Stimulated activated memory B cell treated with anti-CD40 and anti-IgM and Interleukin-4, amounts not matched to agents 10 μg/mL and 1 μg/mL and 100 μg/mL, for 72 hours (primary cell): ENCODE data around the gene EFEMP1.

Source experiments
- ATAC-seq: fragments of 150-1000 bp; cut with Tn5 transposase; 2 replicates; pipeline ENCODE4 v1.10.0; 2021
- H3K27ac Mint-ChIP-seq: one replicate; pipeline ENCODE4 v1.8.0; 2022; ENCODE audit warnings: mild to moderate bottlenecking, mixed read lengths
- H3K27me3 Mint-ChIP-seq: one replicate; pipeline ENCODE4 v1.8.0; 2022; ENCODE audit warnings: mixed read lengths
- H3K36me3 Mint-ChIP-seq: one replicate; pipeline ENCODE4 v1.8.0; 2022; ENCODE audit warnings: mixed read lengths
- H3K4me1 Mint-ChIP-seq: one replicate; pipeline ENCODE4 v1.8.0; 2022; ENCODE audit warnings: mixed read lengths
- H3K4me3 Mint-ChIP-seq: one replicate; pipeline ENCODE4 v1.8.0; 2022; ENCODE audit warnings: mild to moderate bottlenecking, moderate library complexity, mixed read lengths
- H3K9me3 Mint-ChIP-seq: one replicate; pipeline ENCODE4 v1.8.0; 2022; ENCODE audit warnings: mixed read lengths

Gene EFEMP1

DNA sequence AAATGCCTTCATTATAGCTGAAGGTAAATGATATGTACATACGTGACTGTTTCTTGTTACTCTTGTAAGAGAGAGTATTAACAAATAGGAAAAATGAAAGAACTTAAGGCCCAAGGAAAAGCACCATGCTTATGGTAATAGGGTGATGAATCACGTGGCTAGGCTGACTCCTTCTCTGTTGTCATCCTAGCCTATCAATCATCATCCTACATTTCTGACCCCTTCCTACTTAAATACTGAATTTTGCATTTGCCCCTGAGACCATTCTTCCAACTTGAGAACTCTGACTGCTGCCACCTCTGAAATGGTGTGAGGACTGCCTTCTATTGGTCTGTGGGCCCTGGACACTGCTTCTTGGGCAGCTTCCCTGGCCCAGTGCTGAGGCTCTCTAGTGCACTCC lies 28.9 kb downstream of the EFEMP1 start:
- no peak overlapping the region for H3K27ac Mint-ChIP-seq
- H3K4me3 Mint-ChIP-seq, result no peak overlapping the region
- H3K36me3 Mint-ChIP-seq, result no peaks in the 10 kb centered on the region
- no peaks in the 10 kb centered on the region for H3K4me1 Mint-ChIP-seq
- H3K9me3 Mint-ChIP-seq, result no peaks in the 10 kb centered on the region
- H3K27me3 Mint-ChIP-seq, result peaks cover 6% of the 10 kb centered on the region
- no peak for ATAC-seq

DNA sequence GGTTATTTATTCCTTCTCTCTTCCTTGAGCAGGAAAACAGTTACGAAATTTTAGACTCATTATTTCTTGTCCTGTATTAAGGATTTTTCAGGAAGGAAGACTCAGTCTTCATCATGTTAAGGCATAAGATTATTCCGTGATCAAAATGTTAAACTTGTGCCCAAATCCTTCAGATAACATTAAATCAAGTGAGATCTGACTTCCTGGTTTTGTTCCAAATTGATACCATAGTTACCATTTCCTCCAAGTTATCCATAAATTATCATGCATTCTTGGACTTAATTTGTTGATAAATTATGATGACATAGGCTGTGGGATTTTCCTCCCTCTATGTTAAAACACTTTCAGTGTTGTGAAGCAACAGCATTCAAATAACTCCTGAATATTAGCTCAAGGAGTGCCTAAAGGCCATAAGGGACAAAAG lies 31.9 kb downstream of the EFEMP1 start:
- H3K36me3 Mint-ChIP-seq, result no peaks in the 10 kb centered on the region
- no peak for ATAC-seq
- H3K27me3 Mint-ChIP-seq, result peaks cover 15% of the 10 kb centered on the region
- no peaks in the 10 kb centered on the region for H3K4me1 Mint-ChIP-seq
- no peak overlapping the region for H3K4me3 Mint-ChIP-seq
- H3K27ac Mint-ChIP-seq, result no peak overlapping the region
- H3K9me3 Mint-ChIP-seq, result no peaks in the 10 kb centered on the region

DNA sequence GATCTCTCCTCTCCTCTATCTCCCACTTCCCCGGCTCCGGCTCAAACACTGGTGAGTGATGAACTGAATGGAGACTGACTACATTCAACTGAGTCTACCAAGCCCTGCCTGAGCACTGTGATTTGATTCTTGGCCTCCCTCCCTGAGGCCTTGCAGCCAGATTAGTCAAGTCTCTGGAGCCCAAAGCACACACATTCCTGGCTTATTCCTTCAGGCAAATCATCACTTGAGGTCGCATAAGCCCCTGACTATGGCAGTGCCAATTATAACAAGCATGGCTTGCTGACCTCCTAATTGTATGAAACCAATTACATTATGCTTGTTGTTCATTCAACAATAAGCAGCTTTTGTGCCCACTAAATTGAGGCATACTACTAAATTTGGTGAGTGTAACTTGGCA lies 34.6 kb downstream of the EFEMP1 start:
- Mint-ChIP-seq H3K4me1 (no peaks in the 10 kb centered on the region), H3K9me3 (no peaks in the 10 kb centered on the region), H3K27ac (no peak overlapping the region), H3K27me3 (peaks cover 15% of the 10 kb centered on the region), H3K36me3 (no peaks in the 10 kb centered on the region), H3K4me3 (no peak overlapping the region)
- ATAC-seq, result no peak

DNA sequence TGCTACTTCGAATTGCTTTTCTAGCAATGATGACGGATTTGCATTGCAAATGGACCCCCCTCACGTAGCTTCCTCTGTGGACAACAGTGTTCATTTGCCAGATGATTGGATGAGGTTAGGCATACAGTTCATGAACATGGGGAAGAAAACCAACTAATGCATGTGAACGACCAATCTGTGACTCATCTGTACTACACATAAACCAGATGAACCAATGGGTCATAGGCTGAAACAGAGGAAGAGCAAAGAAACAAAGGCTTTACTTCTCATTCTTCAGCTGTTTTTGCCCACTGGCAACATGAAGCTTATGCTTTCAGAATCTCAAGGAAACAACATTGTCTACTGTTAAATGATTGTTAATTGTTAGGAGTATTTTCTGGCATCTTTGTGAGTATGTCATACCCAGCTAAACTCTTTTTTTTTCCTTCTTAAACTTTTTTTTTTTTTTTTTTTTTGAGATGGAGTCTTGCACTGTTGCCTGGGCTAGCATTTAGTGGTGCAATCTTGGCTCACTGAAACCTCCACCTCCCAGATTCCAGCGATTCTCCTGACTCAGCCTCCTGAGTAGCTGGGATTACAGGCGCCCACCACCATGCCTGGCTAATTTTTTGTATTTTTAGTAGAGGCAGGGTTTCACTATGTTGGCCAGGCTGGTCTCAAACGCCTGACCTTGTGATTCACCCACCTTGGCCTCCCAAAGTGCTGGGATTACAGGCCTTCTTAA lies 35.5 kb downstream of the EFEMP1 start:
- no peak overlapping the region for H3K4me3 Mint-ChIP-seq
- ATAC-seq, result no peak
- H3K27ac Mint-ChIP-seq, result no peak overlapping the region
- H3K36me3 Mint-ChIP-seq, result no peaks in the 10 kb centered on the region
- no peaks in the 10 kb centered on the region for H3K4me1 Mint-ChIP-seq
- peaks cover 15% of the 10 kb centered on the region for H3K27me3 Mint-ChIP-seq
- no peaks in the 10 kb centered on the region for H3K9me3 Mint-ChIP-seq

DNA sequence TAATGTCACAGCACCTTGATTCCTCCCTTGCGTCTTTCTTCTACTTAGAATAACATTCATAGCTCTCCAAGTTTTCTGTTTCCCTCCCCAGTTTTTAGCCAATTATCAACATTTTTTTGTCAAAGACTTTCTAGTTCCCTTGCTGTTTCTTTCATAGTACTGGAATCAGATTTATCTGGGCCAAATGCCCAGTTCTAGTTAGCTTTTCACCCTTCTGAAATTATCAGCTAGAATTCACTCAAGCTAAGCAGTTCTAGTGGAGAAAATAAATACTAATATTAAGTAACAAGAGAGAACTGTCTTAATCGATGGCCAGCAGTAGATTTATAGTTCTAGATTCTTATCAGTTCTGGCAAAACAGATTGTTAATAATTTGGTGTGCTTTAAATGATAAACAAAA lies 36.2 kb downstream of the EFEMP1 start:
- Mint-ChIP-seq H3K9me3 (no peaks in the 10 kb centered on the region), H3K4me1 (no peaks in the 10 kb centered on the region), H3K36me3 (no peaks in the 10 kb centered on the region), H3K4me3 (no peak overlapping the region), H3K27me3 (peaks cover 15% of the 10 kb centered on the region), H3K27ac (no peak overlapping the region)
- no peak for ATAC-seq

DNA sequence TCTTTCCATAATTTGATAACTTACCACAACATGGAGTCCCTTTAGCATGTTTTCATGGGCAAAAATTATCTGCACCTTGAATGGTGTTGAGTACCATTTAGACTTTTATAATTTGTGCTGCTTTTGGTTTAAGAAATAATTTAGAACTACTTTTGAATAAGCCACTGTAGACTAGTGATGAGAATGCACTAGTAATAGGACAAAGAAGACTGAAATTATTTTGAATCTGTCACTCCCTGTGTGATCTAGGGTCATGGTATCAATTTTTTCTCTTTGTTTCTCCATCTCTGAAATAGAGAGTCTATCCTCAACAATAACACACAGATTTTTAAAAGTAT lies 37.7 kb downstream of the EFEMP1 start:
- no peak for ATAC-seq
- H3K27me3 Mint-ChIP-seq, result peaks cover 15% of the 10 kb centered on the region

DNA sequence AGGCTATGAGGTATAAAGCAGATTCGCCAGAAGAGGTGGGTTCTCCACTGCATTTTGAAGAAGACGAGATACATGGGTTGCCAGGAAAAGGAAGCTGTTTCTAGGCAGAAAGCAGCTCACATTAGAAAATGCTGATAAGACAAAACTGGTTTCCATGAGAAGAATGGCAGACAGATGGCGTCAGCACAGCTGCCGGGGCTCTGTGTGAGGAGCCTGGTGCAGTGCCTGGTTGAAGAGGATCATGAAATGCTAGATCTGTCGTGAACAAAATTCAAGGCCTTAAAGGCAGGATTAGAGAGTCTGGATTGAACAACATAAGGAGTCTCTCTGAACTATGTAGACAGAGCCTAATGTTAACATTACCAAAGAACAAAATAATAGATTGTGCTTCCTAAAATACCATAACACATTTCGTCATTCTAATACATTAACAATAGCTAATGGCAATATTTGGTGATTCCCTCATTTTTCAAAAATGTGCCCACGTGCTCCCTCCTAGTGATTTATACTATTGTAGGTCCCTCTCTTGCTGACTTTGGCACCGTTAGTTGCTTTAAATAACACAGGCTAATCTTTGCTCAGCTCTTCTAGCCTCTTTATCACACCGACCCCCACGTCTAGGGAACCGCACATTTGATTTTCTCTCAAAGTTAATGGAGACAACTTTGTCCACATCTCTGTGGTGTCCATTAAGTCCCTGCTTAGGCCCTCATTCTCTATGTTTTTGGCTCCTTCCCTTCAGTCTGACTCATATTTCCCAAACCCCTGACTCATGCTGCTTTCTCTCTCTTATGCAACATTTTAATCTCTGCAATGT lies 38.2 kb downstream of the EFEMP1 start:
- peaks cover 15% of the 10 kb centered on the region for H3K27me3 Mint-ChIP-seq
- H3K4me3 Mint-ChIP-seq, result no peak overlapping the region
- no peak overlapping the region for H3K27ac Mint-ChIP-seq
- H3K36me3 Mint-ChIP-seq, result no peaks in the 10 kb centered on the region
- H3K4me1 Mint-ChIP-seq, result no peaks in the 10 kb centered on the region
- no peaks in the 10 kb centered on the region for H3K9me3 Mint-ChIP-seq
- ATAC-seq, result no peak

More for the DNA sequence above, 37.7 kb downstream of the EFEMP1 start:
- Mint-ChIP-seq H3K4me1 (no peaks in the 10 kb centered on the region), H3K27ac (no peak overlapping the region), H3K4me3 (no peak overlapping the region), H3K36me3 (no peaks in the 10 kb centered on the region), H3K9me3 (no peaks in the 10 kb centered on the region)

DNA sequence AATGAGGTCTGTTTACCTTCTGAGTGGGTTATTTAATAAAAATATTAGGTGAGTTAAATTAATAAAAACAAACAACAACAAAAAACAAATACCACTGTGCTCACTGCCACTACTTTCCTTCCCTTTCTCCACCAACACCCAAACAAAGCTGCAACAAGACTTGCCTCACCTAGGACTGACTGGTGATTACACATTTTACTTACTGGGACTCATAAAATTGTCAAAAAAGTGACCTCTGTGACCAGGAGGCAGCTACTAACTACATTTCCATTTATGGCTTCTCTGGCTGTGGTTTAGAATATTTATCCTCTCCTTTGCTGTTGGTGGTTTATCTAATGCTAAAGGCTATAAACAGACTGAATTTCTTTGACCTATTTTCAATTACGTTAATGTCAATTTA lies 39.8 kb downstream of the EFEMP1 start:
- ATAC-seq, result no peak
- Mint-ChIP-seq H3K4me3 (no peak overlapping the region), H3K36me3 (no peaks in the 10 kb centered on the region), H3K9me3 (no peaks in the 10 kb centered on the region), H3K27me3 (peaks cover under 1% of the 10 kb centered on the region), H3K27ac (no peak overlapping the region), H3K4me1 (no peaks in the 10 kb centered on the region)

DNA sequence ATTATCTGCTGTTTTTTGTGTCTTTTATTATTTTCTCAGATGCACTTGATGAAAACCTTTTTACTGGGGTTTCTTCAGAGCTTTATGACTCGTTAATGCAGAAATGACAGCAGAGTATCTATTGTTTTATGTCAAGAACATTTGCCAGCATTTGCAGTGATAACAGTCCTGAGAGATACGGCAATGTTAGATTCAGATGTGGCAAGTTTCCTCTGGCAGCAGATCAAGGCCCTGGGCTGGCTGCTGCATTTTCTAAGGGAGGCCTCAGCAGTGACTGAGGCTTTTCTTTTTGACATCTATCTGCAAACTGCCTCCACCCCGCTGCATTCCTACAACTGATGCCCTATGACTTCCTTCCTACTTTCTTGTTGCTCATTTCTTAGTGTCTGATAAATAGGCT lies 40.2 kb downstream of the EFEMP1 start:
- H3K36me3 Mint-ChIP-seq, result no peaks in the 10 kb centered on the region
- no peaks in the 10 kb centered on the region for H3K4me1 Mint-ChIP-seq

DNA sequence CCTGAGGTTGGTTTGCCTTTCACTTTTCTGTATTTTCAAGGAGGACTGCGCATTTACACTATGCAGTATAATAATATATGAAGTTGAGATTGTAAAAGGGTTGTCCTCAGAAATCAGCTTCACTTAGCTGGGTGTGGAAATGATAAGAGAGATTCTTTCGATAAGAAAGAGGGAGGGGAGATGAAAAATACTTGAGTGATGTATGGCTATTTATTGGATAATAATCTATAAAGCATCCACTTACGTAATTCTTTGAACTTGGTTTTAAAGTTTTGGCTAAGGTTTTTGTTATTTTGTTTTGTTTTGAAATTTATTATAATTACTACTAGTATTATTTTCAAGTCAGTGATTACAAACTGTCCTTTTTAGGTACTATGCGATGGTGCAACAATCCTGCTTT lies 40.6 kb downstream of the EFEMP1 start:
- Mint-ChIP-seq H3K4me3 (no peak overlapping the region), H3K36me3 (no peaks in the 10 kb centered on the region), H3K4me1 (no peaks in the 10 kb centered on the region), H3K9me3 (no peaks in the 10 kb centered on the region), H3K27me3 (no peaks in the 10 kb centered on the region), H3K27ac (no peak overlapping the region)
- ATAC-seq, result no peak

More for the DNA sequence above, 40.2 kb downstream of the EFEMP1 start:
- no peak overlapping the region for H3K4me3 Mint-ChIP-seq
- no peaks in the 10 kb centered on the region for H3K9me3 Mint-ChIP-seq
- H3K27me3 Mint-ChIP-seq, result no peaks in the 10 kb centered on the region
- no peak overlapping the region for H3K27ac Mint-ChIP-seq
- no peak for ATAC-seq

DNA sequence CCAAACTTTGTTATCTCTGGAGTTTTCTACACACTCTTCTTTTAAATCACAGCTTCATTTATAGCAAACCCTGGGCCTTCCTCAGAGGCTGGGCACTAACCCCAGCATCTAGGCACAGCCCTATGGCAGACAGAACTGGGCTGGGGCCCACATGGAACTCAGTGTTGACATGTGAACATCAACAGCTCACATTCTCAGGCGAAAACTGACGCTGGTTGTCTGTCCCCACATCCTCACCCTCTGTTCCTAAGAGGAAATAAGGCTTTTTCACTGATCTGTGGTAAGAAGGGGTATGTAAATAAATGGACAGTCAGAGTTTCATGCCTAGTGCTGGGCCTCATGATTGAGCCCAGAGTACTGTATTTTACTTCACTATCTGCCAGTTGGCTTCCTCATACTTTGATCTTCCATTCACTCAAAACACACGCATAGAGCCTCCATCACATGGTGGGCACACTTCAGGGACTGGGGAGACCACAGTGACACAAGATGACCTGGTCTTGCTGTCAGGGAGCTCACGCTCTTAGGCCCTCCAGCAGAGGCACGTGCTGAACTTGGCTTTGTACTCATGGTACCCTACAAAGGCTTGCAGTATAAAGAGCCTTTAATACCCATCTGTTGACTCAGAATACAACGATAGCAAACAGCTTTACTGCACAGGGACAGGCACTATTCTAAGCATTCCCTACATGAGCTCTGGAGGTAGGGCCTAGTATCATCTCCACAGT lies 43.0 kb downstream of the EFEMP1 start:
- Mint-ChIP-seq H3K4me1 (no peaks in the 10 kb centered on the region), H3K9me3 (no peaks in the 10 kb centered on the region), H3K36me3 (no peaks in the 10 kb centered on the region), H3K27ac (no peak overlapping the region), H3K27me3 (no peaks in the 10 kb centered on the region), H3K4me3 (no peak overlapping the region)
- ATAC-seq, result no peak

DNA sequence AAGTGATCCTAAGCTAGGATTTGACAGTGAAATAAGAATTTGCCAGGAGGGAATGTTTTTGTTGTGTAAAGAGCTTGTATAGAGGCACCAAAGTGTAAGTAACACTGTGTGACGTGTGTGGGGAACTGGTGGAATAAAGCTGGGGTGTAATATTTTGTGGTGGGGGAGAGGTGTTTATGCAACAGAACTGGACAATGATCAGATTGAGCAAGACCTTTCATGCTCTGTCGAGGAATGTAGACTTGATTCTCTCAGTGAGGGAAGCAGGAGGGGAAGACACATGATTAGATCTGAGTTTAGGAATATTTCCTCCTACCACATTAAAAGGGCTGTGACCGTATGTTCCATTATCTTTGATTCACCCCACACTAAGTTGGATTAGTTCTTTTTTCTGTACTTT lies 43.6 kb downstream of the EFEMP1 start:
- Mint-ChIP-seq H3K9me3 (no peaks in the 10 kb centered on the region), H3K27me3 (no peaks in the 10 kb centered on the region), H3K36me3 (no peaks in the 10 kb centered on the region)

DNA sequence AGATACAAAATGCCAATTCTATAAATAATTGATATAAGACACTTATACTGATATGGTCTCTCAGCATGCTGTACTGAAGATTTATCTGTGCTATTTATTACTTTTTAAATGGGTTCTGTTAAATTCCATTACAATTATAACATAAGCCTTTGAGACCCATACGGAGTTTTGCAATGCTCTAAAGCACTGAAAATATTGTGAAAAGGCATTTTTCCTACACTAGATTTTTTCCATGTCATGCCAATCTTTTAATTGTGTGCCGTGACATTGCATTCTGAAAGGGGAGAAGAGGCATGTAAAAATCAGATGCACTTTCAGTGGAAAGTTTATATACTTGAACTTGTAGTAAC lies 46.5 kb downstream of the EFEMP1 start:
- Mint-ChIP-seq H3K27ac (no peak overlapping the region), H3K36me3 (no peaks in the 10 kb centered on the region), H3K27me3 (no peaks in the 10 kb centered on the region), H3K4me1 (no peaks in the 10 kb centered on the region), H3K9me3 (no peaks in the 10 kb centered on the region), H3K4me3 (no peak overlapping the region)
- no peak for ATAC-seq

More for the DNA sequence above, 43.6 kb downstream of the EFEMP1 start:
- H3K4me1 Mint-ChIP-seq, result no peaks in the 10 kb centered on the region
- H3K27ac Mint-ChIP-seq, result no peak overlapping the region
- no peak for ATAC-seq
- H3K4me3 Mint-ChIP-seq, result no peak overlapping the region

DNA sequence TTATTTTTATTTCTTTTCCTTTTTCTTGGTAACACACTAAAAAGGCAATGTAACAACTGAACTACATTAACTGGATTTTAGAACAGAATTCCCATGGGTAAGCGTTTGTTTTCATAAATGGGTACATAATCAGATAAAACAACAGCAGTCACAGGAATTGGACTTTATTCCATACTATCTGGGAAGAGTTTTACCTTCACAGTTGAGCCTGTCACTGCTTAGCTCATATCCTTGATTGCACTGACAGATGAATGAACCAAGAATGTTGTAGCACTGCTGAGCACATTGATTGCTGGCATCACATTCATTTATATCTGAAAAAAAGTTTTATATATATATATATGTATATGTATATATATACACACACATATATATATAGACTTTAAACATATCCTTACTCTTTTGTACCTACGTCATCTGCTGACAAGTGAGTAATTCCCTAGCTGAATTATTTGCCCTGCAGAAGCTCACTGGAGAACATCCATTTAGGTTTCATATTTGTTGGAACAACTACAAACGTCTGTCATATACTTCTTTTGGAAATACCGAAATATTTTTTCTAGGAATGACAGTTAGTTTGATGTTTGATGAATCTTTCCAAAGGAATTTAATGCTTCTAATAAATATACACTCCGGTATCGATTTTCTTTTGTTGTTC lies 47.0 kb downstream of the EFEMP1 start:
- H3K36me3 Mint-ChIP-seq, result no peaks in the 10 kb centered on the region
- no peak overlapping the region for H3K27ac Mint-ChIP-seq
- H3K9me3 Mint-ChIP-seq, result no peaks in the 10 kb centered on the region
- H3K4me1 Mint-ChIP-seq, result peaks cover 4% of the 10 kb centered on the region
- no peaks in the 10 kb centered on the region for H3K27me3 Mint-ChIP-seq
- H3K4me3 Mint-ChIP-seq, result no peak overlapping the region
- ATAC-seq, result no peak

DNA sequence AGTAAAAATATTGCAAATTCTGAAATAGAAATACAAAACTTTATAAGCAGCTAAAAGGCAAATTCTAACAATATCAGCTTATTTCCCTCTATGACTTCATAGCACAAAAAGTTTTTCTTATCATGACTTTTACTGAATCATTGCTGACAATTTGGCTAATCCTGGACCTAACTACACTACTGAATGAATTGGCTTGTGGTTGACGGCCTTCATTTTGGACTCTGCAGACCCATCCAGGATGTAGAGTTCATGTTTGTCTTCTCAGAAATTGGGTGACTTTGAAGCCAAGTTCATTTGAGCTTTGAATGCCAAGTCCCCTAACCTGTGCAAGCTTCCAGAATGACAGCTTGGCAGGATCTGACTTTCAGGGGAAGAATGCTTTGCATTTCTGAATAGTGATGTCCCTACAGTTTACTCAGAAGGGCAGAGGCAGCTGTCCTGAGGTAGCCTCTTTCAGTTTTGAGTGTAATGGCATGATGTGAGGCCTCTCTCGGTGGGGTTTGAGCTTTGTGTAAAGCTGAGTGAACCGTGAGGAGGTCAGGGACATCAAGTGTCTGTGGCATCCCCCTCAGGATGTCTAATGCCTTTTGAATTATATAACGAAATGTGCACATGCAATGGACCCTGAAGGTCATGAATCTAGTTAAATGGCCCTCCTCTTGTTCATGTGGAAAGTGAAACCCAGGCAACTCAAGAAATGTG lies 48.0 kb downstream of the EFEMP1 start:
- no peak overlapping the region for H3K27ac Mint-ChIP-seq
- no peak for ATAC-seq

More for the DNA sequence above, 48.0 kb downstream of the EFEMP1 start:
- Mint-ChIP-seq H3K27me3 (no peaks in the 10 kb centered on the region), H3K4me3 (no peak overlapping the region), H3K9me3 (no peaks in the 10 kb centered on the region), H3K36me3 (no peaks in the 10 kb centered on the region), H3K4me1 (peaks cover 11% of the 10 kb centered on the region)
